Kidney (tissue), 14 donors: ENCODE data around the gene IFIH1. TPM values are rescaled to one million over a fixed set of nuclear protein-coding genes. Genes with fewer than 3 reads are reported as not detected.

Source experiments
- DNase-seq, 5 donors: peaks; one replicate each; pipeline ENCODE4 v3.0.0-alpha.2; 2013 to 2020
- FAIRE-seq: peaks from 2 replicates; lab custom pipeline; 2012; peaks lifted over from hg19 to GRCh38; lab: Jason Lieb, UNC
- H3K27ac ChIP-seq, 2 donors: one replicate each; pipeline ENCODE4 v1.7.0; 2013; ENCODE audit warnings: low read depth in 2 of 2, low read length in 2 of 2, inconsistent platforms in 1 of 2
- H3K27me3 ChIP-seq: one replicate; pipeline ENCODE4 v1.7.1; 2013; ENCODE audit warnings: low read length, inconsistent platforms; ENCODE audit not compliant: control insufficient read depth, insufficient read depth
- H3K36me3 ChIP-seq, 3 donors: one replicate each; pipeline versions ENCODE4 v1.7.0 to v1.7.1; 2013; ENCODE audit warnings: low read length in 3 of 3, control low read depth in 1 of 3, inconsistent platforms in 1 of 3; ENCODE audit not compliant: insufficient read depth in 3 of 3, control insufficient read depth in 2 of 3
- H3K4me1 ChIP-seq, 3 donors: one replicate each; pipeline versions ENCODE4 v1.7.0 to v1.7.1; 2013; ENCODE audit warnings: low read length in 3 of 3, inconsistent platforms in 1 of 3, low read depth in 1 of 3; ENCODE audit not compliant: control insufficient read depth in 2 of 3, insufficient read depth in 2 of 3
- H3K4me3 ChIP-seq, 3 donors: one replicate each; pipeline versions ENCODE4 v1.7.0 to v1.8.1; 2013; ENCODE audit warnings: low read length in 3 of 3, control low read depth in 1 of 3, inconsistent platforms in 1 of 3
- H3K9ac ChIP-seq, 3 donors: one replicate each; pipeline versions ENCODE4 v1.7.0 to v1.7.1; 2013; ENCODE audit warnings: low read length in 3 of 3, control low read depth in 1 of 3, inconsistent platforms in 1 of 3
- H3K9me3 ChIP-seq, 3 donors: one replicate each; pipeline versions ENCODE4 v1.7.0 to v1.7.1; 2013; ENCODE audit warnings: low read length in 3 of 3, control low read depth in 1 of 3, inconsistent platforms in 1 of 3; ENCODE audit not compliant: control insufficient read depth in 2 of 3, insufficient read depth in 1 of 3
- CTCF ChIP-seq: IDR thresholded peaks from 3 replicates; pipeline ENCODE4 v1.5.1; 2012; ENCODE audit warnings: mild to moderate bottlenecking, moderate library complexity, borderline replicate concordance; ENCODE audit not compliant: insufficient read depth; ENCODE audit errors: extremely low read depth
- intact Hi-C: fragments of 100-400 bp; cut with DNase I; formaldehyde crosslinking; loops from one replicate; pipeline ENCODE4 v1.11.1; 2022
- polyA plus RNA-seq: library from polyadenylated mRNA; stranded (reverse); fragments of 350-450 nt; fragmentation: Illumina TruSeq; extraction: RNeasy Lipid Tissue Mini Kit (QIAGEN cat#74804); gene quantifications from one replicate; pipeline ENCODE4 v1.2.3, GENCODE V29; 2014; ENCODE audit warnings: low read depth, low replicate concordance; ENCODE audit not compliant: insufficient read depth
- total RNA-seq: library from RNA; stranded (reverse); fragmentation: NEBNext Ultra II Directional; extraction: Animal tissue kit (Norgen Biotek cat#: 25700); gene quantifications from one replicate; pipeline ENCODE4 v1.2.1, GENCODE V29; 2021
- donor health status: control.
- donor health status: control.
- donor health status: control.
- donor health status: control.
- donor health status: control.
- donor health status: DM: yes; HTN: yes; CAD: no.
- donor health status: Normal renal cell carcinoma (clear cell type).

The IFIH1 gene
- total and polyA plus RNA-seq, 2 donors from 2014 or later = 11.3 to 21.6 TPM

GRCh38 chr2:162316590-162316989 is 1.9 kb downstream of the IFIH1 start:
- no peak for DNase-seq
- intact Hi-C loops = no loop called here
- Histone ChIP-seq H3K4me1 (peaks cover 0 to 13% (median 7%) of the 10 kb centered on the region in 3 donors), H3K4me3 (peak overlapping the region in 1 of 3 donors; percentile 89), H3K9me3 (no peaks in the 10 kb centered on the region), H3K27me3 (no peaks in the 10 kb centered on the region), H3K27ac (no peak overlapping the region), H3K36me3 (no peaks in the 10 kb centered on the region), H3K9ac (no peak overlapping the region)
- TF ChIP-seq CTCF = no peak
- no peak for FAIRE-seq

- Histone ChIP-seq H3K4me1 (peaks cover 0 to 13% (median 7%) of the 10 kb centered on the region in 3 donors), H3K9me3 (no peaks in the 10 kb centered on the region), H3K27ac (no peak overlapping the region), H3K36me3 (no peaks in the 10 kb centered on the region), H3K9ac (no peak overlapping the region), H3K27me3 (no peaks in the 10 kb centered on the region), H3K4me3 (peak overlapping the region in 1 of 3 donors; percentile 89)
- no peak for FAIRE-seq
- no peak for TF ChIP-seq CTCF
- intact Hi-C loops = no loop called here
- DNase-seq = no peak
Measured at GRCh38 chr2:162315938-162316337, 2.5 kb downstream of the IFIH1 start.

GRCh38 chr2:162312853-162313252 is 5.6 kb downstream of the IFIH1 start:
- no peaks in the 10 kb centered on the region for H3K27me3 ChIP-seq
- no peaks in the 10 kb centered on the region for H3K9me3 ChIP-seq
- intact Hi-C loops = no loop called here
- H3K4me3 ChIP-seq = no peak overlapping the region
- H3K4me1 ChIP-seq = peaks cover 0 to 8% (median 0%) of the 10 kb centered on the region in 3 donors
- no peak overlapping the region for H3K27ac ChIP-seq
- DNase-seq (no peak), FAIRE-seq (no peak)
- TF ChIP-seq CTCF = no peak
- peaks cover 0 to 4% (median 0%) of the 10 kb centered on the region in 3 donors for H3K36me3 ChIP-seq
- H3K9ac ChIP-seq = no peak overlapping the region
